ENCODE measurements around the gene TM7SF3.

Gene TM7SF3

GRCh38 chr12:27014859-27015729 lies 910 bp upstream of the TM7SF3 start:
- no peak for DNase-seq

GRCh38 chr12:27013611-27014084 lies 536 bp downstream of the TM7SF3 start:
- DNase-seq: peak; percentile 7

- DNase-seq: no peak
These were observed 1.3 kb downstream of the TM7SF3 start for GRCh38 chr12:27012982-27013255.

GRCh38 chr12:27012239-27012981 lies 1.8 kb downstream of the TM7SF3 start:
- DNase-seq: no peak

GRCh38 chr12:27009881-27010301 lies 4.3 kb downstream of the TM7SF3 start:
- no peak for DNase-seq

GRCh38 chr12:27008081-27008480 lies 6.1 kb downstream of the TM7SF3 start:
- no peak for DNase-seq

DNA sequence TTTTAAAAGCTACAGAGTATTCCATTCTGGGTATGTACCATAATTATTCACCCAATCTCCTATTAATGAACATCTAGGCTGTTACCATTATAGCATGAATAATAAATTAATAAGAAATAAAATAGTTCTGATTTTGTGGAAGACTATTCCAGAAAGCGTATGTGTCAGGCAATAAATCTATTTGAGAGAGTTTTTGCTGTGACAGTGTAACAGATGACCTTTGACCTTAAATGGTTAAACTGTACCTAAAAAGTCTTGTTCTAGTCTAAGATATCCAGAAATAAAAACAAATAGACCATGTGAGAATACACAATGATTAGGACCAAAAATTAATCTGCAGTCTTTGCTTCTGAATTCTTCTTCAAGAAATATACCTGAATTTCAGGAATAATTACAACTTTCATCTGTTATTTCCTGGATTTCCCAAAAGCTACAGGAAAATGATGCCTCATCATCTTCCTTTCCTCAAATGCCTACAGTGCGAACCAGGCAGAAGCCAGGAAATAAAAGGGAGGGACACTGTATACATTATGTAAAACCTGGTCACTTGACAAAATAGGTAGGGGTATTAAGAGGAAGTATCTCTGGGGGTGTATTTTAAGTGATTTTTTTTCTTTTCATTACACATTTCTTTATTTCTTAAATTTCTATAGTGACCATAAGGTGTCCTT lies 7.3 kb downstream of the TM7SF3 start:
- no peak for DNase-seq

GRCh38 chr12:27005495-27005894 lies 8.7 kb downstream of the TM7SF3 start:
- no peak for DNase-seq

DNA sequence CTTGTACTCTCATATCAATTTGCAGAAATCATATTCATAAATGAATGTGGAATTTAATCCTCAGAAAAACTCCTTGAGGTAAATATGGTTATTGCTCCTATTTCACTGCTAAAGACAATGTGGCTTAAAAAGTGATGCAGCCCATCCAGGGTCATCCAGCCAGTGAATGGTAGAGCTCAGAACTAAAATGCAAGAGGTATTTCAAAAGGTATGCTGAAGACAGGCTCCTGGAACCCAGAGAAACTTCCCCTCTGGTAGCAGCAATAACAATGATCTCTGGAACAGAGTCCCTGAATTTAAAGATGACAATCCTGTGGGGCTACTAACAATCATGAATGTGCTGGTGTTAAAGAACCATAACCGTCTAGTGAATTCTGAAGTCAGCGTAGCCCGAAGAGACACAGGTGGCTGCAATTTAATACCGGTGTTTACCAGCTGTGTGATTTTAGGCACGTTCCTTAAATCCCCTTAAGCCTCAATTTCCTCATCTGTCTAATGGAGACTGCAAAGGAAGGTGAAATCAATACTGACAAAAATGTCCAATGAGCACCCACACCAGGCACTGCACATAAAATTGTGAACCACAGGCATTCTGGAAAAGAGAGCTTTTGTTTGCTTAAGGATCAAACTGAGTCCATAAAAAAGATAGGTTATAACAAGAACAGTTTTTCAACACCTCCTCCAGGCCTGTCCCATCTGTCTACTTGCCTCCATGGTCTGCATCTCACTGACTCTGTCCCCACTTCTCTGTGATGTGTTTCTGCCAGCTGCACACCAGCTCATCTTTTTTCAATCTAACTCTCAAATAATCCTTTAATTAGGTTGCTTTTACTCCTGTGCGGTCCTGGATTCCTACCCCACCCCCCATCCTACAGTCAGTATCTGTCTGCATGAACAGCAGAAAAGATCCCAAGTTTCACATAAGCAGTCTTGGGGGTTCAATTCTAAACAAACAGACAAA lies 10.5 kb downstream of the TM7SF3 start:
- no peak for DNase-seq

DNA sequence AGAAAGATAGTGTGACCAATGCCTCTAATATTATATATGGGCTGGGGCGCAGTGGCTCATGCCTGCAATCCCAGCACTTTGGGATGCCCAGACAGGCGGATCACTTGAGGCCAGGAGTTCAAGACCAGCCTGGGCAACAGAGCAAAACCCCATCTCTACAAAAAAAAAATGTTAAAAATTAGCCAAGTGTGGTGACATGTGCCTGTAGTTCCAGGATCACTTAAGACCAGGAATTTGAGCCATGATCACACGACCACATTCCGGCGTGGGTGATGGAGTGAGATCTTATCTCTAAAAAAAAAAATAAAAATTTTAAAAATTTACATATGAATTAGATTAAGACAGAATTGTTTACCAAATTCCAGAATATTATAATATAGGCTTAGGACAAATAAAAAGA lies 12.0 kb downstream of the TM7SF3 start:
- no peak for DNase-seq

- no peak for DNase-seq
These were observed 12.5 kb downstream of the TM7SF3 start for GRCh38 chr12:27001663-27002062.

- no peak for DNase-seq
These were observed 13.2 kb downstream of the TM7SF3 start for GRCh38 chr12:27000961-27001360.

DNA sequence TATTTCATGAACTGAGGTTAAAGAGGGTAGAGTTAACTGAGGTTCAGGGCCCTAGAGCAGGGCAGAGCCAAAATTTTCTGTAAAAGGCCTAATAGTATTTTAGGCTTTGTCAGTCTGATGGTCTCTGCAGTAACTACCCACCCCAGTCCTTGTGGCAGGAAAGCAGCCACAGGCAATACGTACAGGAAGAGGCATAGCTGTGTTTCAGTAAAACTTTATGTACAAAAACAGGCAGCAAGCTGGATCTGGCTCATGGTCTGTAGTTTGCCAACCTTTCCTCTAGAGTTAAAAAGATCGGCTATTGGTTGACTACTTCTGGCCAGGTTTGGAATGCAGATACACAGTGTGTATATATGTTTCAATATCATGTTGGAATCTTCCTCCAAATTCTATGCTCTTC lies 17.2 kb downstream of the TM7SF3 start:
- no peak for DNase-seq

DNA sequence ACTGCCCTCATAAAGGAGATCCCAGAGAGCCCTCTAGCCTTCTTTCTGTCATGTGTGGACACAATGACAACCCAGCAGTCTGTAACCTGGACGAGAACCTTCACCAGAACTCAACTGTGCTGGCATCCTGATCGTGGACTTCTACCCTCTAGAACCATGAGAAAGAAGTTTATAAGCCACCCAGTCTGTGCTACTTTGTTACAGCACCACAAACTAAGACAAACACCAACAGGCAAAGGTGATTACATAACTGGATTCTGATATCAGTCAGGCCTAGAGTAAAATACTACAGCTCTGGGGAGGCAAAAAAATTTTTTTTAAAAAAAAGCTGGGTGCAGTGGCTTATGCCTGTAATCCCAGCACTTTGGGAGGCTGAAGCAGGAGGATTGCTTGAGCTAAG lies 18.5 kb downstream of the TM7SF3 start:
- no peak for DNase-seq

DNA sequence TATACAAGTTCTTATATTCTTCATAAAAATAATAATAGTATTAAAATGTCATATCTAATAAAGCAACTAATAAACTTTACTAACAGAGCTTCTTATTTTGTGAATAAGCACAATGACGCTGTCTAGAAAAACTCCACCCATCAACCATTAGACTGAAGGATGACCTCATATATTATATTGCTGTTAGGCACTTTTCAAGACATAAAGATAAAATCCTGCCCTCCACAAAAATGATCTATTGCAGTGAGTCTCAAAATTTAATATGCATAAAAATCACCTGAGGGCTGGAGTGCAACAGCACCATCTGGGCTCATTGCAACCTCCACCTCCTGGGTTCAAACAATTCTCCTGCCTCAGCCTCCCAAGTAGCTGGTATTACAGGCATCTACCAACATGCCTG lies 20.1 kb downstream of the TM7SF3 start:
- DNase-seq: no peak

- no peak for DNase-seq
These were observed 22.4 kb downstream of the TM7SF3 start for GRCh38 chr12:26991826-26992225.

DNA sequence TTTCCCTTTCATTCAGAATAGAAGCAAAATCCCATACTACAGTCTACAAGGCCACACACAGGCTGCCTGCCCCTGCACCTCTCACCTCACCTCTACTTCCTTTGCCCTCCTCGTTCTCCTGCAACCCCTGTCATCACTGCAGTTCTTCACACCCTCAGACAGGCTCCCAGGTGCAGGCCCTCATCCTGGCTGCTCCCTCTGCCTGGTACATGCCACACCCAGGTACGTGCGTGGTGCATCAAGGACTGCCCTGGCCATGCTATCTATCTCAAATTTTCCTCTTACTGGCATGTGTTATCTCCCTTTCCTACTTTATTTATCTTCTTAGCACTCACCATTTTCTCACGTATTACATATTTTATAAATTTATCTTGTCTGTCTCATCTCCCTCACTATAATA lies 24.3 kb downstream of the TM7SF3 start:
- DNase-seq: no peak

GRCh38 chr12:26988703-26989102 lies 25.5 kb downstream of the TM7SF3 start:
- no peak for DNase-seq

DNA sequence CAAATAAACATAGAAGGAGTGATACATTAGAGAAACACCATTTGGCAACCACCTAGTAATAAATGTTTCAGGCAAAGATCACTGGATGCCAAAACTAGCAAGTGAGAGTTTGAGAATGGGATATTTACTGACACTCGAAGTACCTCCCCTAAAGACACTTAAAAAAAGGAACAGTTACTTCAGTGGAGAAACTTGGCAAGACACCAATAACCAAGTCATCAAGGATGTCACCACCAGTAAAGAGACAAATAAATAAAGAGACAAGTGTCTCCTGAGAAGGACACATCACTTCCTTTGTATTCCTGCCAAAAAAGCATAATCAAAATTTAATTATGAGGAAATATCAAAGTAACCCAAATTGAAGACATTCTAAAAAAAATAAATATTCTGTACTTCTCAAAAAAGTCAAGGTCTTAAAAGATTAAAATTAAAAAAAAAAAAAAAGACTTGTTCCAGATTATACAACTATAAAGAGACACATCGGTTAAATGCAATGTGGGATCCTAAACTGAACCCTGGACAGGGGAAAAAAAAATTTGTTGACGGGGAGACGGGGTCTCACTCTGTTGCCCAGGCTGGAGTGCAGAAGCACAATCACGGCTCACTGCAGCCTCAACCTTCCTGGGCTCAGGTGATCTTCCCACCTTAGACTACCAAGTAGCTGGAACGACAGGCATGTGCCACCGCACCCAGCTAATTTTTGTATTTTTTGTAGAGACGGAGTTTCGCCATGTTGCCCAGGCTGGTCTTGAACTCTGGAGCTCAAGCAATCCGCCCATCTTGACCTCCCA lies 26.4 kb downstream of the TM7SF3 start:
- peak; percentile 9 for DNase-seq

- DNase-seq: no peak
These were observed 31.3 kb downstream of the TM7SF3 start for GRCh38 chr12:26982866-26983265.

DNA sequence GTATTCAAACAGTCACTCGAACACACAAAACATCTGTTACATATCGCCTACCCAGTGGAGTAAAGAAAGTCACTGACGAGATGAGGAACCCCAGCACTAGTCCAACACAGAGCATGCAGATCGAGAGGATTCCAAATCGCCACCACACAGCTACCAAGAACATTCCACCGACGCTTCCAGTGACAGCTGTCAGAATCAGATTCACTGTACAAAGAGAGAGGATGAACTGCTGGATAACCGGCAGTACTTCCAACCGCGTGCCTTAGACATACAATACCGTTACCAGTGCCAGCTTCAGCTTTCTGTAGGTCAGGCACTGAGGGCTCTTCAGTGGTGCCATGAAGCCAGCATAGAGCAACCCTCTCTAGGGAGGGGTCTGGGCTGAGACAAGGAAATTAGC lies 34.5 kb downstream of the TM7SF3 start:
- no peak for DNase-seq
